CD8-positive, alpha-beta memory T cell (primary cell): Measurements from ENCODE around the gene TMEM178A. TPM values are rescaled to one million over a fixed set of nuclear protein-coding genes. Genes with fewer than 3 reads are reported as not detected.
"Not testable (repeated sequence)": the region's sequence is repeated elsewhere in the genome, so short reads cannot be mapped to it uniquely, and the experiment has no call there.

Experiments
- CTCF ChIA-PET: fragments of 350-600 bp; sonication (Branson Sonifier 250); formaldehyde crosslinking; loops from one replicate; lab custom pipeline; 2021; ENCODE audit warnings: antibody characterized with exemption; lab: Charles Lee
- POLR2A ChIA-PET: fragments of 350-600 bp; sonication (Branson Sonifier 250); formaldehyde crosslinking; loops from one replicate; lab custom pipeline; 2021; ENCODE audit warnings: antibody characterized with exemption; lab: Charles Lee
- DNase-seq, 5 donors: peaks; one replicate each; pipeline versions ENCODE4 v3.0.0 to v3.0.0-alpha.2; 2020 to 2022; ENCODE audit warnings: mixed read lengths in 1 of 5
- H3K27ac ChIP-seq: one replicate; pipeline ENCODE4 v1.7.0; 2013; ENCODE audit warnings: low read depth, mild to moderate bottlenecking, low read length, moderate library complexity
- H3K27me3 ChIP-seq: 2 replicates; pipeline ENCODE4 v1.7.0; 2013; ENCODE audit warnings: low read length, mild to moderate bottlenecking; ENCODE audit not compliant: insufficient read depth, poor library complexity, severe bottlenecking
- H3K36me3 ChIP-seq: 2 replicates; pipeline ENCODE4 v1.7.0; 2013; ENCODE audit warnings: mild to moderate bottlenecking, low read length, moderate library complexity; ENCODE audit not compliant: insufficient read depth
- H3K4me1 ChIP-seq: 2 replicates; pipeline ENCODE4 v1.7.0; 2013; ENCODE audit warnings: mild to moderate bottlenecking, low read length, moderate library complexity; ENCODE audit not compliant: insufficient read depth
- H3K4me3 ChIP-seq: 2 replicates; pipeline ENCODE4 v1.7.0; 2013; ENCODE audit warnings: mild to moderate bottlenecking, low read length
- H3K9me3 ChIP-seq: 2 replicates; pipeline ENCODE4 v1.7.0; 2013; ENCODE audit warnings: mild to moderate bottlenecking, low read length
- H3K27ac Mint-ChIP-seq, 8 donors: one replicate each; pipeline ENCODE4 v1.8.0; 2020 to 2021; ENCODE audit warnings: mixed read lengths in 8 of 8, mild to moderate bottlenecking in 6 of 8, inconsistent platforms in 3 of 8, moderate library complexity in 3 of 8
- H3K27me3 Mint-ChIP-seq, 2 donors: one replicate each; pipeline ENCODE4 v1.8.0; 2020 to 2021; ENCODE audit warnings: mixed read lengths in 2 of 2, mild to moderate bottlenecking in 1 of 2, moderate library complexity in 1 of 2
- H3K36me3 Mint-ChIP-seq, 3 donors: one replicate each; pipeline ENCODE4 v1.8.0; 2020 to 2021; ENCODE audit warnings: mixed read lengths in 3 of 3, inconsistent platforms in 1 of 3, mild to moderate bottlenecking in 1 of 3
- H3K4me1 Mint-ChIP-seq, 3 donors: one replicate each; pipeline ENCODE4 v1.8.0; 2020 to 2021; ENCODE audit warnings: mixed read lengths in 3 of 3, inconsistent platforms in 1 of 3, mild to moderate bottlenecking in 1 of 3
- H3K4me3 Mint-ChIP-seq, 7 donors: one replicate each; pipeline ENCODE4 v1.8.0; 2020 to 2021; ENCODE audit warnings: mixed read lengths in 7 of 7, mild to moderate bottlenecking in 6 of 7, moderate library complexity in 4 of 7, inconsistent platforms in 2 of 7
- H3K9me3 Mint-ChIP-seq, 5 donors: one replicate each; pipeline ENCODE4 v1.8.0; 2020 to 2022; ENCODE audit warnings: mixed read lengths in 5 of 5, mild to moderate bottlenecking in 3 of 5, moderate library complexity in 2 of 5, inconsistent platforms in 1 of 5
- polyA plus RNA-seq: library from polyadenylated mRNA; unstranded; fragments of 300-500 nt; fragmentation: Illumina TruSeq; gene quantifications from one replicate; pipeline ENCODE4 v1.2.3, GENCODE V29; 2021
- total RNA-seq, 2 experiments: library from RNA; stranded (reverse); gene quantifications; one replicate each; pipeline ENCODE4 v1.2.3, GENCODE V29; 2021

Gene TMEM178A
- total and polyA plus RNA-seq, 3 experiments from 2014 or later: not detected

DNA sequence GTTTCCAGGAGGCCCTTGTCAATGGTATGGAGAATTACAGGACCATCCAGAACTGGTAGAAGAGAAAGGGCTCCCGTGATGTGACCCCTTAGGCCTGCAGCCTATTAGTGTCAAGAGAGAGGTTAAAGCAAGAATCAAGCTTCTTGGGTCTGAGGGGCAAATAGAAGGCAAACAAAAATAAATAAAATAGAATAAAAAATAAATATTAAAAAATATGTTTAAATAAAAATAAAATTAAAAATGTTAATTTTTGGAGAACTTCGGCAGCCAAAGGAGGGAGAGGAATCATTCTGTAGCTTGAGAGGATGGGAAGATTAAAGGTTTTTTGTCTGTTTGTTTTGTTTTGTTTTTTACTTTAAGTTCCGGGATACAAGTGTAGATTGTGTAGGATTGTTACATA, 15.2 kb upstream of the TMEM178A start:
- Histone ChIP-seq H3K27me3 (no peaks in the 10 kb centered on the region), H3K4me3 (no peak overlapping the region), H3K9me3 (no peaks in the 10 kb centered on the region), H3K27ac (no peak overlapping the region), H3K36me3 (no peaks in the 10 kb centered on the region), H3K4me1 (no peaks in the 10 kb centered on the region)
- Mint-ChIP-seq H3K9me3 (peaks cover 0 to 7% (median 2%) of the 10 kb centered on the region in 5 donors), H3K4me1 (no peaks in the 10 kb centered on the region), H3K36me3 (no peaks in the 10 kb centered on the region), H3K4me3 (no peak overlapping the region), H3K27me3 (peaks cover 3 to 18% of the 10 kb centered on the region in 2 donors), H3K27ac (no peak overlapping the region)
- DNase-seq: no peak
- ChIA-PET CTCF (no interaction called here), POLR2A (no interaction called here)

DNA sequence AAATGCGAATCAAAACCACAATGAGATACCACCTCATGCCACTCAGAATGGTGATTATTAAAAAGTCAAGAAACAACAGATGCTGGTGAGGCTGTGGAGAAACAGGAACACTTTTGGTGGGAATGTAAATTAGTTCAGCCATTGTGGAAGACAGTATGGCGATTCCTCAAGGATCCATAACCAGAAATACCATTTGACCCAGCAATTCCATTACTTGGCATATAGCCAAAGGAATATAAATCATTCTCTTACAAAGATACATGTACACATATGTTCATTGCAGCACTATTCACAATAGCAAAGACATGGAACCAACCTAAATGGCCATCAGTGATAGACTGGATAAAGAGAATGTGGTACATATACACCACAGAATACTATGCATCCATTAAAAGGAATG, 9.5 kb upstream of the TMEM178A start:
- H3K9me3 Mint-ChIP-seq, H3K4me1 ChIP-seq, H3K36me3 Mint-ChIP-seq, H3K4me3 ChIP-seq, H3K36me3 ChIP-seq, H3K4me1 Mint-ChIP-seq, CTCF ChIA-PET, H3K27ac ChIP-seq, DNase-seq, H3K9me3 ChIP-seq, H3K27me3 ChIP-seq, H3K27ac Mint-ChIP-seq, H3K4me3 Mint-ChIP-seq, POLR2A ChIA-PET: not testable (repeated sequence)
- peaks cover 7 to 25% of the 10 kb centered on the region in 2 donors for H3K27me3 Mint-ChIP-seq

DNA sequence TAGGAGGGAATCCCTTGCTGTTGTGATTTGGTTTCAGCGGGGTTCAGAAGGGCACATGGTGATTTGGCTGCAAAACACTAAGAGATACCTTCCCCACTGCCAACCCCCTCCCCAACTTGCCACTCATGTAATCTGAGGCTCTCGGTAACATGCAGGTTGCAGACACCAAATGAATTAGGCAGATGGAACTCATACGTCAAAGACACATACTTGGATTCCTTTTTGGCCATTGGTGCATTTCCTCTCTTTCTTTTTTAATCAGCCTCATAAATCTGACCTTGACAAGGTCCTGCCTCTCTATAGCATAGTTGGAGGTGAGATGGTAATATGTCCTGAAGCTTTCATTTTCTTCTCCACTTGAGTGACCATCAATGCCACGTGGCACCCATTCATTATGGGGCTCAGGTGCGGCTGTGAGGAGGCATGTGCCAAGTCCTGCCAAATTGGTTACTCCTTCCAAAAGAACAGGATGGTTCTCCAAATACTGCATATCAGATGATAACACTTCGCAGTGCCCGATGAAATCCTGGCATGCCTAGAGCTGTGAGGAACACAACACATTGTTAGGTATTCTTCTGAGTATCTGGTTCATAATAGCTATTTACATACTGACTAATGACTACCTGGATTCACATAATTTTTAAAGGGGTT, 8.3 kb upstream of the TMEM178A start:
- Mint-ChIP-seq H3K4me1 (no peaks in the 10 kb centered on the region), H3K9me3 (peaks cover 0 to 7% (median 2%) of the 10 kb centered on the region in 5 donors), H3K27ac (no peak overlapping the region), H3K4me3 (no peak overlapping the region), H3K27me3 (peaks cover 11 to 35% of the 10 kb centered on the region in 2 donors), H3K36me3 (no peaks in the 10 kb centered on the region)
- ChIA-PET CTCF (no interaction called here), POLR2A (no interaction called here)
- Histone ChIP-seq H3K4me3 (no peak overlapping the region), H3K27me3 (no peaks in the 10 kb centered on the region), H3K4me1 (no peaks in the 10 kb centered on the region), H3K9me3 (no peaks in the 10 kb centered on the region), H3K36me3 (no peaks in the 10 kb centered on the region), H3K27ac (no peak overlapping the region)
- DNase-seq: no peak

DNA sequence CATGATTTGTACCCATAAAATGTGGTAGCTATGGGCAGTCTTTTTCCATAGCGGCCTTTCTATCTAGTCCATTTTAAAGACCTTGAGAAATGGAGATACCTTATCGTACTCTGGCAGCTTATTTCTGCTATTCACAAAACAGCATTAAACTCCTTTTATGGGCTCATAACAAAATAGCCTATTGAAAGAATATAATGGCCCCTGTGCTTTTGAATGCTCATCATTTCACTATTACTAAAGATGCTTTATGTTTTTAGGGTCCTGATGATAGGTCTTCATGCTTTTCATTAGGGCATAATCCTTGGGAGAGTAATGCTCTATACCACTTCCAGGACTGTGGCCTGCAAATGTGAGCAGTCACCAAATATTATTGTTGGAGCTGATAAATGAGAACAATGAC, 7.3 kb upstream of the TMEM178A start:
- no peak for DNase-seq
- Mint-ChIP-seq H3K27me3 (peaks cover 8 to 39% of the 10 kb centered on the region in 2 donors), H3K27ac (no peak overlapping the region), H3K9me3 (peaks cover 0 to 7% (median 2%) of the 10 kb centered on the region in 5 donors), H3K4me1 (no peaks in the 10 kb centered on the region), H3K4me3 (no peak overlapping the region), H3K36me3 (no peaks in the 10 kb centered on the region)
- H3K27ac ChIP-seq: no peak overlapping the region
- H3K4me1 ChIP-seq: no peaks in the 10 kb centered on the region
- H3K27me3 ChIP-seq: no peaks in the 10 kb centered on the region
- CTCF ChIA-PET: interaction anchor here (1.0 kb wide), 1 partner anchor 13 kb away, joined by 3 read pairs; no protein-coding TSS in a partner anchor
- no peaks in the 10 kb centered on the region for H3K36me3 ChIP-seq
- no peaks in the 10 kb centered on the region for H3K9me3 ChIP-seq
- no peak overlapping the region for H3K4me3 ChIP-seq
- POLR2A ChIA-PET: no interaction called here

DNA sequence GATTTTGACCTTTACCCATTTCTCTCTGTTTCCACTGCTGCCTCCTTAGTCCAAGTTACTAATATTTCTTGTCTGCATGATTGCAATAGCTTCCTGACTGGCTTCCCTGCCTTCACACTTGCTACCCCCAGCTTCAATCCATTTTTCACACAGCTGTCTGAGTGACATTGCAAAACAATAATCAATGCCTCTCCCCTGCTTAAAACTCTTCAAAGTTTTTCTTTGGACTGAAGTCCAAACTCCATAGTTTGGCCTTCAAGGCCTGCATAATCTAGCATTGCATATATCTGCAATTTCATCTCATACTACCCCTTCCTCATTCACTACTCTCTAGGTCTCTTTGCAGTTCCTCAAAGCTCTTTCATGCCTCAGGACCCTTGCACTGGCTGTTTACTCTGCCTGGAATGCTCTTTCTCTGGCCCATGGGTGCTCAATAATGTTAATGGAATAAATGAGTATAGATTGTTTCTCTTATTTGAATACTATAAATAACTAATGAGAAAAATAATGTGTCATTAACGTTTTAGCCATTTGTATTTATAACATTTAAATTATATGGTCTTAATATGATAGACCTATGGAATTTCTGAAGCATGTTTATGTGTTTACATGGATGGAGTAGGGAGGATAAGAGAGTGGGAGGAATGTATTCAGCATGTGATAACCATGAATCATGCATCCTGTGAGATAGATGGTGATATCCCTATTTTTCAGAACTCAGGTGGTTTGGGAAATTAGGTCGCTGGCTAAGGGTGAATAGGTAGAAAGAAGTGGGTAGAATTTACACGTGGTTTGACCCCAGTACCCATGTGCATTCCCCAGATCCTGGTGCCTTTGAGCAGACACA, 5.7 kb upstream of the TMEM178A start:
- no peak overlapping the region for H3K4me3 Mint-ChIP-seq
- POLR2A ChIA-PET: no interaction called here
- CTCF ChIA-PET: no interaction called here
- peaks cover 0 to 3% (median under 1%) of the 10 kb centered on the region in 3 donors for H3K4me1 Mint-ChIP-seq
- H3K27ac Mint-ChIP-seq: no peak overlapping the region
- Histone ChIP-seq H3K27ac (no peak overlapping the region), H3K36me3 (no peaks in the 10 kb centered on the region), H3K4me1 (no peaks in the 10 kb centered on the region), H3K9me3 (no peaks in the 10 kb centered on the region), H3K27me3 (peaks cover 7% of the 10 kb centered on the region), H3K4me3 (no peak overlapping the region)
- no peak for DNase-seq
- peaks cover 0 to 2% (median 0%) of the 10 kb centered on the region in 5 donors for H3K9me3 Mint-ChIP-seq
- H3K27me3 Mint-ChIP-seq: peaks cover 17 to 40% of the 10 kb centered on the region in 2 donors
- no peaks in the 10 kb centered on the region for H3K36me3 Mint-ChIP-seq

DNA sequence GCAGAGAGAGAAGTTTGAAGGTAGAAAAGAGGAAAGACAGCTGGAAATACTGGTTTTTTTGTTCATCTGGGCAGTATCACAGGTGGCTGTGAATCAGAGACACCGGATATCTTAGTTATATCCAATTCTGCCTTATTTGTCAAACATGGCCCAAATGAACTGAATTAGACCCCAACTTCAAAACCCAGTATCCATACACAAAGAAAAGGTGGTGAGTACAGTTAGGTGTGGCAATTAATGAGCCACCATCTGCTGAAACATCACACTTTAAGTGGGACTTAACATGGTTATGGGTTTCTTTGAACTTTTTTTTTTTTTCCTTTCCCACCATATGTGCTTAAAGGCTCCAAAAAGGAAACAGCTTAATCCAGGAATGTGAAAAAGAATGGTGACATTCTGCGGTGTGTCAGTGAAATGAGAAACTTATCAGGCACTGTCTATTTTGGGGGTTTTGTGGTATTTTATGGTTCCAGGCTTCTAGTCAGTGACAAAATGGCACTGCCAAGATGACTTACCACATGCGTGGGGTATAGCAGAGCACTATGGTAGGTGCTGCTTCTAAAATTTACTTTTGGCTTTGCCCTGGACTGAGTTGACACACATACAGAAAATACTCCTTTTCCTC, 5.0 kb upstream of the TMEM178A start:
- no peaks in the 10 kb centered on the region for H3K4me1 ChIP-seq
- Mint-ChIP-seq H3K27me3 (peaks cover 20 to 44% of the 10 kb centered on the region in 2 donors), H3K4me3 (no peak overlapping the region), H3K36me3 (no peaks in the 10 kb centered on the region), H3K27ac (no peak overlapping the region), H3K4me1 (peaks cover 0 to 6% (median 3%) of the 10 kb centered on the region in 3 donors), H3K9me3 (peaks cover 0 to 2% (median 0%) of the 10 kb centered on the region in 5 donors)
- POLR2A ChIA-PET: no interaction called here
- H3K9me3 ChIP-seq: no peaks in the 10 kb centered on the region
- CTCF ChIA-PET: no interaction called here
- no peak overlapping the region for H3K4me3 ChIP-seq
- H3K36me3 ChIP-seq: no peaks in the 10 kb centered on the region
- no peak for DNase-seq
- H3K27ac ChIP-seq: no peak overlapping the region
- H3K27me3 ChIP-seq: peaks cover 10% of the 10 kb centered on the region

DNA sequence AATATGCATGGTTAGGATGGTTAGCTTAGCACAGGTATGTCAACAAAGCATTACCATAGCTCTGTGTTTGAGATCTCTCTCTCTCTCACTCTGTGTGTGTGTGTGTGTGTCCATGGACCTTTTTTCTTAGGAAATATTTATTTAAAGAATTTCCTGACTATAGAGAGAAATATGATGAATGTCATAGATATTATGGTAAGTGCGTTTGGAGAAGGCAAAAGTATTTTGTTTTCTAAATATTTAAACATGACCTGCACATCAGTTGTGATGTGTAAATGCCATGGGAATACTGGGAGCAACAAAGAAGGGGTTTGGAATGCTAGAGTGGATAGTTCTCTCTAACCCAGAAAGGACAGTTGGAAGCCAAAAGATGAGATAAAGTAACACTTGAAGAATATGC, 3.9 kb upstream of the TMEM178A start:
- ChIA-PET POLR2A (interaction anchor here (0.7 kb wide), 1 partner anchor 82 kb away, joined by 3 read pairs; no protein-coding TSS in a partner anchor), CTCF (no interaction called here)
- no peak for DNase-seq
- no peak overlapping the region for H3K27ac Mint-ChIP-seq
- Histone ChIP-seq H3K9me3 (no peaks in the 10 kb centered on the region), H3K4me1 (no peaks in the 10 kb centered on the region), H3K27me3 (peaks cover 13% of the 10 kb centered on the region), H3K4me3 (no peak overlapping the region), H3K27ac (no peak overlapping the region), H3K36me3 (no peaks in the 10 kb centered on the region)
- H3K4me3 Mint-ChIP-seq: no peak overlapping the region
- no peaks in the 10 kb centered on the region for H3K36me3 Mint-ChIP-seq
- H3K4me1 Mint-ChIP-seq: peaks cover 5 to 13% (median 7%) of the 10 kb centered on the region in 3 donors
- H3K9me3 Mint-ChIP-seq: peaks cover 0 to 2% (median 0%) of the 10 kb centered on the region in 5 donors
- peaks cover 25 to 50% of the 10 kb centered on the region in 2 donors for H3K27me3 Mint-ChIP-seq
